HepG2 (cell line): Measurements from ENCODE around the gene NDC80. TPM values are rescaled to one million over a fixed set of nuclear protein-coding genes. Genes with fewer than 3 reads are reported as not detected.
A peak's percentile ranks its signal among the peaks of the same experiment; 100 is the strongest.

Source experiments
- FOSL1 ChIP-seq: sonication (generic); formaldehyde crosslinking; IDR thresholded peaks from 2 replicates; pipeline ENCODE4 v1.9.0; 2021; ENCODE audit warnings: missing genetic modification reagents, borderline replicate concordance
- HCFC1 ChIP-seq: fragments of 150-350 bp; IDR thresholded peaks from 2 replicates; pipeline ENCODE4 v1.6.1; 2014; ENCODE audit warnings: low read depth, low read length
- MED13 ChIP-seq: sonication (generic); formaldehyde crosslinking; IDR thresholded peaks from 2 replicates; pipeline ENCODE4 v1.5.0; 2020; ENCODE audit warnings: missing genetic modification reagents
- MTA3 ChIP-seq: sonication (generic); formaldehyde crosslinking; IDR thresholded peaks from 2 replicates; pipeline ENCODE4 v1.4.0; 2020; ENCODE audit warnings: missing genetic modification reagents
- NBN ChIP-seq: fragments of 450-650 bp; conservative IDR thresholded peaks from 2 replicates; pipeline ENCODE4 v1.6.1; 2017
- NFRKB ChIP-seq: fragments of 450-650 bp; IDR thresholded peaks from 2 replicates; pipeline ENCODE4 v1.6.1; 2017
- NR3C1 ChIP-seq: sonication (generic); formaldehyde crosslinking; IDR thresholded peaks from 2 replicates; pipeline ENCODE4 v1.4.0; 2020; ENCODE audit warnings: missing genetic modification reagents
- RFX1 ChIP-seq: fragments of 450-650 bp; IDR thresholded peaks from 2 replicates; pipeline ENCODE4 v1.6.1; 2017
- SMC3 ChIP-seq: IDR thresholded peaks from 2 replicates; pipeline ENCODE4 v1.6.1; 2011; ENCODE audit warnings: low read length, improper control_type of control experiment
- SNAI1 ChIP-seq: sonication (generic); formaldehyde crosslinking; IDR thresholded peaks from 2 replicates; pipeline ENCODE4 v1.5.0; 2020; ENCODE audit warnings: mild to moderate bottlenecking, missing genetic modification reagents, borderline replicate concordance
- THRA ChIP-seq: sonication (generic); formaldehyde crosslinking; IDR thresholded peaks from 2 replicates; pipeline ENCODE4 v1.4.0; 2020; ENCODE audit warnings: missing genetic modification reagents, borderline replicate concordance
- TRIM24 ChIP-seq: sonication (generic); formaldehyde crosslinking; IDR thresholded peaks from 2 replicates; pipeline ENCODE4 v1.8.0; 2022; ENCODE audit warnings: mild to moderate bottlenecking, missing genetic modification reagents
- ZFP36L1 ChIP-seq: sonication (generic); formaldehyde crosslinking; IDR thresholded peaks from 2 replicates; pipeline ENCODE4 v1.8.0; 2022; ENCODE audit warnings: mild to moderate bottlenecking, missing genetic modification reagents, moderate library complexity
- ZNF20 ChIP-seq: sonication (generic); formaldehyde crosslinking; IDR thresholded peaks from 2 replicates; pipeline ENCODE4 v1.4.0; 2020; ENCODE audit warnings: mild to moderate bottlenecking, moderate library complexity, missing genetic modification reagents
- ZNF251 ChIP-seq: sonication (generic); formaldehyde crosslinking; IDR thresholded peaks from 2 replicates; pipeline ENCODE4 v1.9.0; 2021; ENCODE audit warnings: mild to moderate bottlenecking, missing genetic modification reagents
- ZNF260 ChIP-seq: sonication (generic); formaldehyde crosslinking; IDR thresholded peaks from 2 replicates; pipeline ENCODE4 v1.4.0; 2020; ENCODE audit warnings: missing genetic modification reagents, low read depth, mild to moderate bottlenecking, borderline replicate concordance
- ZNF629 ChIP-seq: sonication (generic); formaldehyde crosslinking; conservative IDR thresholded peaks from 2 replicates; pipeline ENCODE4 v1.5.0; 2020; ENCODE audit warnings: missing genetic modification reagents
- ZNF687 ChIP-seq: sonication (generic); formaldehyde crosslinking; IDR thresholded peaks from 2 replicates; pipeline ENCODE4 v1.5.1; 2020; ENCODE audit warnings: mild to moderate bottlenecking, missing genetic modification reagents, moderate library complexity
- ZNF772 ChIP-seq: sonication (generic); formaldehyde crosslinking; IDR thresholded peaks from 2 replicates; pipeline ENCODE4 v1.5.0; 2020; ENCODE audit warnings: mild to moderate bottlenecking, missing genetic modification reagents
- ZSCAN25 ChIP-seq: sonication (generic); formaldehyde crosslinking; IDR thresholded peaks from 2 replicates; pipeline ENCODE4 v1.8.0; 2022; ENCODE audit warnings: mild to moderate bottlenecking, missing genetic modification reagents
- polyA plus RNA-seq, 8 experiments: library from polyadenylated mRNA; depleted of rRNA in 3 of 8; stranded (reverse) in 7 of 8; unstranded in 1 of 8; fragments of >200 nt; fragmentation: Illumina TruSeq in 4 of 8; extraction: Trizol in 4 of 8; gene quantifications; 2 replicates each; pipeline versions ENCODE4 v1.2.1 to v1.2.3, GENCODE V29; 2011 to 2016; ENCODE audit warnings: low read depth in 4 of 8, missing spikeins in 1 of 8, mixed read lengths in 1 of 8; ENCODE audit not compliant: insufficient read depth in 1 of 8
- total RNA-seq, 5 experiments: library from RNA; depleted of rRNA; stranded (reverse); fragments of >200 nt; fragmentation: Illumina TruSeq; extraction: Trizol; gene quantifications; 2 replicates each; pipeline ENCODE4 v1.2.3, GENCODE V29; 2016; ENCODE audit warnings: low read depth in 1 of 5
- TF ChIP-seq, protein P1 (sequence below): sonication (generic); formaldehyde crosslinking; IDR thresholded peaks from 2 replicates; pipeline ENCODE4 v1.4.0; 2020; ENCODE audit warnings: missing genetic modification reagents
- TF ChIP-seq, protein P2 (sequence below): IDR thresholded peaks from 2 replicates; pipeline ENCODE4 v1.6.1; 2012; ENCODE audit warnings: low read length, improper control_type of control experiment

Gene NDC80
- total and polyA plus RNA-seq, 2 of the 13 experiments (the other 11 are each of a cell fraction or from before 2014, with no cell fraction given) = 9.6 to 33.0 TPM

- TF ChIP-seq ZSCAN25 (CRISPR knock-in tag) (no peak), TRIM24 (no peak), SNAI1 (no peak; the same call in 1 of the 2 replicates), ZNF772 (CRISPR knock-in tag) (peak; percentile 54; the same call in 1 of the 2 replicates), MED13 (0 out of 2 replicates have a peak, but pooled peaks have one; percentile 36), ZFP36L1 (CRISPR knock-in tag) (peak; percentile 49; the same call in 1 of the 2 replicates), ZNF251 (no peak), NFRKB (no peak), NBN (no peak), RFX1 (no peak), ZNF629 (peak; percentile 33; the same call in 1 of the 2 replicates), THRA (CRISPR knock-in tag) (no peak), MTA3 (CRISPR knock-in tag) (no peak), ZNF687 (CRISPR knock-in tag) (peak; percentile 94), ZNF20 (CRISPR knock-in tag) (no peak), HCFC1 (no peak), NR3C1 (no peak), ZNF260 (CRISPR knock-in tag) (no peak), SMC3 (no peak), FOSL1 (CRISPR knock-in tag) (no peak)
- TF ChIP-seq, protein P1, sequence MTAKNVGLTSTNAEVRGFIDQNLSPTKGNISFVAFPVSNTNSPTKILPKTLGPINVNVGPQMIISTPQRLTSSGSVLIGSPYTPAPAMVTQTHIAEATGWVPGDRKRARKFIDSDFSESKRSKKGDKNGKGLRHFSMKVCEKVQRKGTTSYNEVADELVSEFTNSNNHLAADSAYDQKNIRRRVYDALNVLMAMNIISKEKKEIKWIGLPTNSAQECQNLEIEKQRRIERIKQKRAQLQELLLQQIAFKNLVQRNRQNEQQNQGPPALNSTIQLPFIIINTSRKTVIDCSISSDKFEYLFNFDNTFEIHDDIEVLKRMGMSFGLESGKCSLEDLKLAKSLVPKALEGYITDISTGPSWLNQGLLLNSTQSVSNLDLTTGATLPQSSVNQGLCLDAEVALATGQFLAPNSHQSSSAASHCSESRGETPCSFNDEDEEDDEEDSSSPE (CRISPR knock-in tag) = peak; percentile 83
- TF ChIP-seq, protein P2, sequence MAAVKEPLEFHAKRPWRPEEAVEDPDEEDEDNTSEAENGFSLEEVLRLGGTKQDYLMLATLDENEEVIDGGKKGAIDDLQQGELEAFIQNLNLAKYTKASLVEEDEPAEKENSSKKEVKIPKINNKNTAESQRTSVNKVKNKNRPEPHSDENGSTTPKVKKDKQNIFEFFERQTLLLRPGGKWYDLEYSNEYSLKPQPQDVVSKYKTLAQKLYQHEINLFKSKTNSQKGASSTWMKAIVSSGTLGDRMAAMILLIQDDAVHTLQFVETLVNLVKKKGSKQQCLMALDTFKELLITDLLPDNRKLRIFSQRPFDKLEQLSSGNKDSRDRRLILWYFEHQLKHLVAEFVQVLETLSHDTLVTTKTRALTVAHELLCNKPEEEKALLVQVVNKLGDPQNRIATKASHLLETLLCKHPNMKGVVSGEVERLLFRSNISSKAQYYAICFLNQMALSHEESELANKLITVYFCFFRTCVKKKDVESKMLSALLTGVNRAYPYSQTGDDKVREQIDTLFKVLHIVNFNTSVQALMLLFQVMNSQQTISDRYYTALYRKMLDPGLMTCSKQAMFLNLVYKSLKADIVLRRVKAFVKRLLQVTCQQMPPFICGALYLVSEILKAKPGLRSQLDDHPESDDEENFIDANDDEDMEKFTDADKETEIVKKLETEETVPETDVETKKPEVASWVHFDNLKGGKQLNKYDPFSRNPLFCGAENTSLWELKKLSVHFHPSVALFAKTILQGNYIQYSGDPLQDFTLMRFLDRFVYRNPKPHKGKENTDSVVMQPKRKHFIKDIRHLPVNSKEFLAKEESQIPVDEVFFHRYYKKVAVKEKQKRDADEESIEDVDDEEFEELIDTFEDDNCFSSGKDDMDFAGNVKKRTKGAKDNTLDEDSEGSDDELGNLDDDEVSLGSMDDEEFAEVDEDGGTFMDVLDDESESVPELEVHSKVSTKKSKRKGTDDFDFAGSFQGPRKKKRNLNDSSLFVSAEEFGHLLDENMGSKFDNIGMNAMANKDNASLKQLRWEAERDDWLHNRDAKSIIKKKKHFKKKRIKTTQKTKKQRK = no peak
Observed at GRCh38 chr18:2655178-2655953, 84.0 kb downstream of the NDC80 start, which contains the start of gene SMCHD1 (continued).
